Osteoblast (primary cell): ENCODE measurements around the gene RAB8B. TPM values are rescaled to one million over a fixed set of nuclear protein-coding genes. Genes with fewer than 3 reads are reported as not detected.

Experiments
- DNase-seq: peaks from one replicate; pipeline ENCODE4 v3.0.0; 2011; ENCODE audit warnings: low spot score, mixed read lengths; ENCODE audit not compliant: insufficient read length; ENCODE audit errors: missing footprints
- H2AFZ ChIP-seq: 2 replicates; pipeline ENCODE4 v1.6.0; 2011; ENCODE audit warnings: mild to moderate bottlenecking, low read length
- H3K27ac ChIP-seq: 2 replicates; pipeline ENCODE4 v1.5.1; 2011; ENCODE audit warnings: mild to moderate bottlenecking, low read depth, low read length, moderate library complexity
- H3K27me3 ChIP-seq: 2 replicates; pipeline ENCODE4 v1.6.0; 2012; ENCODE audit warnings: mild to moderate bottlenecking, control low read depth, inconsistent platforms, low read length, moderate library complexity; ENCODE audit not compliant: insufficient read depth
- H3K36me3 ChIP-seq: 2 replicates; pipeline ENCODE4 v1.5.1; 2011; ENCODE audit warnings: mild to moderate bottlenecking, low read length, control low read depth, moderate library complexity; ENCODE audit not compliant: insufficient read depth
- H3K4me1 ChIP-seq: 2 replicates; pipeline ENCODE4 v1.5.1; 2011; ENCODE audit warnings: mild to moderate bottlenecking, low read length, control low read depth, moderate library complexity; ENCODE audit not compliant: insufficient read depth
- H3K4me2 ChIP-seq: 2 replicates; pipeline ENCODE4 v1.6.0; 2011; ENCODE audit warnings: mild to moderate bottlenecking, low read length; ENCODE audit not compliant: insufficient read depth
- H3K4me3 ChIP-seq: fragments of 200-600 bp; sonication (generic); 3 replicates; pipeline ENCODE4 v1.5.1; 2012; ENCODE audit warnings: mild to moderate bottlenecking, low read length, inconsistent platforms; ENCODE audit not compliant: insufficient read depth
- H3K79me2 ChIP-seq: 2 replicates; pipeline ENCODE4 v1.6.0; 2012; ENCODE audit warnings: mild to moderate bottlenecking, low read length, control low read depth, inconsistent platforms; ENCODE audit not compliant: insufficient read depth
- H3K9me3 ChIP-seq: 2 replicates; pipeline ENCODE4 v1.5.1; 2011; ENCODE audit warnings: low read depth, low read length, control low read depth
- H4K20me1 ChIP-seq: 2 replicates; pipeline ENCODE4 v1.6.0; 2012; ENCODE audit warnings: mild to moderate bottlenecking, low read length, control low read depth; ENCODE audit not compliant: insufficient read depth
- total RNA-seq: library from RNA; depleted of rRNA; stranded (reverse); fragments of >200 nt; gene quantifications from 2 replicates; pipeline ENCODE4 v1.2.3, GENCODE V29; 2012
- TF ChIP-seq, protein P1 (sequence below): IDR thresholded peaks from 2 replicates; pipeline ENCODE4 v1.5.1; 2011; ENCODE audit warnings: mild to moderate bottlenecking, low read depth, low read length, moderate library complexity; ENCODE audit errors: extremely low read depth

RAB8B gene
- 55.7 and 57.5 TPM in 2 replicates for total RNA-seq

DNA sequence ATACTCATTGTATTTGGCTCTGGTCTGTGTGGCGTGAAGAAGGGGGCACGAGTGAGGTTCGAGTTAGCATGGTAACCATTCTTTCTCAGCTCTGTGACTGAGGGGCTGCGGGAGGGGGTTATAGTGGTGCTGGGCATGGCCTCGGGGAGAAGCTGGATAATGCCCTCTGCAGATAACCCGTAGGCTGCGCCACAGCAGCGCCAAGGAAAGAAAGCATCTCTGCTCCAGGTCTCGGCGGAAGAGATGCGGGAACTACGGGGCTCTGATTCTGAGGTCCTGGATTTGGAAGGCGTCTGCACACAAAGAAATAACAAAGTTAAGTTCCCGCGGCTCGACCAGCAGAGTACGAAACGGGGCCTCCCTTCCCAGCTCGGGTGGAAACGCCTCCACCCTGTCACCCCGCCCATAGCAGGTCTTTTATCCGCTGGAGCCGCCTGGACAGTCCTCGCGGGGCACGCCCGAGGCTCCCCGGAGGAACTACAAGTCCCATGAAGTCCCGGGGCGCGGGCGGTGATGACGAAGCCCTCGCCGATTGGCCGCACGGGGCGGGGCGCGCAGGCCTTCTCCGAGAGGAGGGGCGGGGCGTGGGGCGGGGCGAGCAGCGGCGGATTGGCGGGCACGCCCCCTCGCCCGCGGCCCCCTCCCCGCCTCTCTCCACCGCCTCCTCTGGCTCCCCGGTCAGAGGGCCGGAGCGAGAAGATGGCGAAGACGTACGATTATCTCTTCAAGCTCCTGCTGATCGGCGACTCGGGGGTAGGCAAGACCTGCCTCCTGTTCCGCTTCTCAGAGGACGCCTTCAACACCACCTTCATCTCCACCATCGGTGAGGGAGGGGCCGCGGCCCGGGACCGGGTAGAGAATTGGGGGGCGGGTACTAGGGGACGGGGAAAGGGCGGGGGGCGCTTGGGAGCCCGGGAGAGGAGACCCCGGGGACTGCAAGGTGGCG, at the start of gene RAB8B:
RAB8B (plus strand) TSS at position 681 of the 946 bp plus-strand sequence; CDS start at position 700, 19 bp downstream.
- Histone ChIP-seq H3K79me2 (peaks cover 48% of the 10 kb centered on the region), H3K4me2 (peak within 1 kb of the TSS; percentile 100), H3K9me3 (no peaks in the 10 kb centered on the region), H3K4me3 (peak within 1 kb of the TSS; percentile 89), H4K20me1 (peaks cover 24% of the 10 kb centered on the region), H3K36me3 (no peaks in the 10 kb centered on the region), H2AFZ (peak within 1 kb of the TSS; percentile 94), H3K27me3 (no peaks in the 10 kb centered on the region), H3K27ac (peak within 1 kb of the TSS; percentile 75), H3K4me1 (peaks cover 38% of the 10 kb centered on the region)
- peak; percentile 97 for DNase-seq
- TF ChIP-seq, protein P1, sequence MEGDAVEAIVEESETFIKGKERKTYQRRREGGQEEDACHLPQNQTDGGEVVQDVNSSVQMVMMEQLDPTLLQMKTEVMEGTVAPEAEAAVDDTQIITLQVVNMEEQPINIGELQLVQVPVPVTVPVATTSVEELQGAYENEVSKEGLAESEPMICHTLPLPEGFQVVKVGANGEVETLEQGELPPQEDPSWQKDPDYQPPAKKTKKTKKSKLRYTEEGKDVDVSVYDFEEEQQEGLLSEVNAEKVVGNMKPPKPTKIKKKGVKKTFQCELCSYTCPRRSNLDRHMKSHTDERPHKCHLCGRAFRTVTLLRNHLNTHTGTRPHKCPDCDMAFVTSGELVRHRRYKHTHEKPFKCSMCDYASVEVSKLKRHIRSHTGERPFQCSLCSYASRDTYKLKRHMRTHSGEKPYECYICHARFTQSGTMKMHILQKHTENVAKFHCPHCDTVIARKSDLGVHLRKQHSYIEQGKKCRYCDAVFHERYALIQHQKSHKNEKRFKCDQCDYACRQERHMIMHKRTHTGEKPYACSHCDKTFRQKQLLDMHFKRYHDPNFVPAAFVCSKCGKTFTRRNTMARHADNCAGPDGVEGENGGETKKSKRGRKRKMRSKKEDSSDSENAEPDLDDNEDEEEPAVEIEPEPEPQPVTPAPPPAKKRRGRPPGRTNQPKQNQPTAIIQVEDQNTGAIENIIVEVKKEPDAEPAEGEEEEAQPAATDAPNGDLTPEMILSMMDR: no peak

DNA sequence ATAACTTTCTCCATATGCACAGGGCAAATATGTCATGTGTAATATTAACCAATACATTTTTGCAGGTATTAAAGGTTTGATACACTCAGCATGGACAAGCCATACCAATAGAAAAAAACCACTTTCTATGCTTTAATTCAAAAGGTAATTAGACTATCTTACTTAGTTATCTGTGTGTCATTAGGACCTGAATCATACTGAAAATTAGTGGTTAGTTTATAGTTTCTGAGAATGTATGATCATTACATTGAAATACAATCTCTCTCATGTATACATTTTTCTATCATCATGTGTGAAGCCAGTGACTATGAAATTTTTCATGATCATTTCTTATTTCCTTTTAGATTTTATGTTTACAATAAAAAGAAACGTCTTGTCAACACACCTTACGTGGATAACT, 48.5 kb upstream of the RAB8B start:
- H3K79me2 ChIP-seq: peaks cover 23% of the 10 kb centered on the region

DNA sequence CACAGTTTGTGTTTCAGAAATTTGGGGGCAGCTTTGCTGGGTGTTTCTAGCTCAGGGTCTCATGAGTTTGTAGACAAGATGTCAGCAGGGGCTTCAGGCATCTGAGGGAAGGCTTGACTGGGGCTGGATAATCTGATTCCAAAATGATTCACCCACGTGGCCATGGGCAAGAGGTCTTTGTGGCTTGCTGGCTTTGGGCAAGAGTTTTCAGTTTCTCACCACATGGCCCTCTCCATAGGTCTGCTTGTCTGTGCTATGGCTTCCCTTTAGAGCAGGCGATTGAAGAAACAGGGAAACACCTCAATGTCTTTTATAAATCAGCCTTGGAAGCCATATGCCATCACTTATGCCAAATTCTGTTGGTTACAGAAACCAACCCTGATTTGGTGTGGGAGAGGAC, 44.0 kb upstream of the RAB8B start:
- no peak overlapping the region for H2AFZ ChIP-seq
- TF ChIP-seq, protein P1: no peak
- H4K20me1 ChIP-seq: no peaks in the 10 kb centered on the region
- no peak for DNase-seq
- no peak overlapping the region for H3K4me2 ChIP-seq
- no peaks in the 10 kb centered on the region for H3K27me3 ChIP-seq
- H3K4me3 ChIP-seq: no peak overlapping the region
- H3K79me2 ChIP-seq: peaks cover 2% of the 10 kb centered on the region
- H3K36me3 ChIP-seq: peaks cover 62% of the 10 kb centered on the region
- H3K27ac ChIP-seq: no peak overlapping the region
- H3K4me1 ChIP-seq: peaks cover 5% of the 10 kb centered on the region
- H3K9me3 ChIP-seq: no peaks in the 10 kb centered on the region

More for the DNA sequence above, 48.5 kb upstream of the RAB8B start:
- Histone ChIP-seq H2AFZ (no peak overlapping the region), H3K4me1 (peaks cover 17% of the 10 kb centered on the region), H3K4me3 (no peak overlapping the region), H3K27me3 (no peaks in the 10 kb centered on the region), H3K9me3 (no peaks in the 10 kb centered on the region), H3K36me3 (peaks cover 50% of the 10 kb centered on the region), H4K20me1 (no peaks in the 10 kb centered on the region), H3K27ac (no peak overlapping the region), H3K4me2 (no peak overlapping the region)
- TF ChIP-seq, protein P1: no peak
- DNase-seq: no peak

DNA sequence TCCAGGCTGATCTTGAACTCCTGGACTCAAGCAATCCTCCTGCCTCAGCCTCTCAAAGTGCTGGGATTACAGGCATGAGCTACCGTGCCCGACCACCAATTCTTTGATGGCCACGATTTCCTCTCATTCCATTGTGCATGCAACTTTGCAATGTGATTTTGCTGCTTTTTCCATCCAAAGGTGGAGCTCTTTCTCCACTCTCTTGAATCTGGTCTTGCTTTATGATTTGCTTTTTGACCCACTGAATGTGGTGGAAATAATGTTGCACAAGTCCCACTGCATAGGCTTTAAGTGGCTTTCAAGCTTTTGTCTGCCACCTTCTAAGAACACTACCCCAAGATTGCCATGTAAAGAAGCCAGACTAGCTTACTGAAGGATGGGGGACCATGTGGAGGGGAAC, 42.7 kb upstream of the RAB8B start:
- no peak for DNase-seq

More for the DNA sequence above, 42.7 kb upstream of the RAB8B start:
- Histone ChIP-seq H3K27ac (peak overlapping the region; percentile 32), H3K4me1 (peaks cover 5% of the 10 kb centered on the region), H2AFZ (no peak overlapping the region), H4K20me1 (no peaks in the 10 kb centered on the region), H3K9me3 (no peaks in the 10 kb centered on the region), H3K27me3 (no peaks in the 10 kb centered on the region), H3K79me2 (no peaks in the 10 kb centered on the region), H3K36me3 (peaks cover 64% of the 10 kb centered on the region), H3K4me3 (no peak overlapping the region), H3K4me2 (no peak overlapping the region)
- TF ChIP-seq, protein P1: peak; percentile 24
